EL (cell line): ENCODE measurements around the gene NAIF1.
"Not testable (repeated sequence)": the region's sequence is repeated elsewhere in the genome, so short reads cannot be mapped to it uniquely, and the experiment has no call there.

Source experiments
- DNase-seq: peaks from one replicate; pipeline ENCODE4 v3.0.0-alpha.2; 2016

NAIF1 gene

GRCh38 chr9:128056887-128057723, 10.0 kb downstream of the NAIF1 start:
- no peak for DNase-seq

GRCh38 chr9:128056086-128056485, 11.0 kb downstream of the NAIF1 start:
- no peak for DNase-seq

DNA sequence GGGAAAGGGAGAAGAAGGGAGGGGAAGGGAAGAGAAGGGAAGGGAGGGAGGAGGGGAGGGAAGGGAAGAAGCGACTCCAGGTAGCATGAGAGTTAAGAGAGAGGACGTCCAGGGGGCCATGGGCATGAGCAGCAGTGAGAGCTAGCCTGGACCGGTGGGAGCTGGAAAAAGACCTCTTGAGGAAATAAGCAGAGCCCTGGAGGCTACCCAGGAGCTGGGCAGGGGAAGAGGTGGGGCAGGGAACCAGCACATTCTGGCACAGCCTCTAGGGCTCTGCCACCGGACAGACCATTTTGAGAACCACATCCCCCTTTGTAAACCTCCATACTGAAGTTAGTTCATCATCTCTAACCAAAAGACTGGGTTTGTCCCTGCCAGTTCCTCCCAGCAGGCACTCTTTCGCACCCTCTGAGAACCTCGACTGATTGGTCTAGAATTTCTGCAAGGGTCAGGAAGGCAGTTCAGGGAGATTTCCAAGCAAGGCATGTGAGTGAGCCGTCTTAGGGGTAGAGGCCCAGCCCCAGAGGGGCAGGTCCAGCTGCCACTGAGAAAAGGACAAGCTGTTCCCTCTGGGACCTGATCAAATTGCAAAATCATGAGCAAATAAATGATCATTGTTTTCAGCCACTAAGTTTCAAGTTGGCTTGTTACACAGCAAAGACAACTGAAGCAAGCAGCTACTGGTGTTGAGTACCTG, 11.6 kb downstream of the NAIF1 start:
- no peak for DNase-seq

GRCh38 chr9:128054087-128054486, 13.0 kb downstream of the NAIF1 start:
- DNase-seq: no peak

GRCh38 chr9:128053560-128053959, 13.6 kb downstream of the NAIF1 start:
- DNase-seq: no peak

- no peak for DNase-seq
Measured at GRCh38 chr9:128051932-128052709, 15.0 kb downstream of the NAIF1 start.

DNA sequence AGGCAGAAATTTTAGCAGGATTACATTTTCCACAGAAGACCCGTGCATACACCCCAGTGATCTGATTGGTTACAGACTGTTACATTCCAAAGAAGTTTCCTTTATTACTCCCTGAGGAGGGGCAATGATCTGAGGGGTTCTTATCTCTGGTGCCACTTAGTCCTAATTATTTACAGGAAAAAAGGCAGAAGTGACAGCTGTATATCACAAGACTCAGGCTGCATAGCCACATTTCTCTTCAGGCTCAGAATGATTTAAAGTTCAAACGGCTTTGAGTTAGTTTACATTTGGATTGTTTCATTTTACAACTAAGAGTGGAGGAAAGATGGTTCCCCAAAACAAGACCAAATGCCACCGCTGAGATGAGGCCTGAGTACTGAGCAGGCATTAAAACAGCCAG, 17.3 kb downstream of the NAIF1 start:
- no peak for DNase-seq

DNA sequence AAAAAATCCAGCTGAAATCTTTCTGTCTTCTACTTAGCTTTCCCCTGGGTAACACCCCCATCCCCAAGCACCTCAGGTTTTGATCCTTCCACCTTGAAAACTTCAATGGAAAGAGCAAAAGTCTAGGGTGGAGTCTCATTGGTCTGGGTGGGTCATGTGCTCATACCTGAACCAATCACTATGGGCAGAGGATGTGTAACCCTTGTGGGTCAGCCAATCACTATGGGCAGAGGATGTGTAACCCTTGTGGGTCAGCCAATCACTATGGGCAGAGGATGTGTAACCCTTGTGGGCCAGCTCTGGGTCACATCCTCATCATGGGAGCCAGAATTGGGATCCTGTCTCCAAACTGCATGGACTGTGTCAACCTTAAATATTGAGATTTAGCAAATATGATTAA, 18.5 kb downstream of the NAIF1 start:
- DNase-seq: no peak

DNA sequence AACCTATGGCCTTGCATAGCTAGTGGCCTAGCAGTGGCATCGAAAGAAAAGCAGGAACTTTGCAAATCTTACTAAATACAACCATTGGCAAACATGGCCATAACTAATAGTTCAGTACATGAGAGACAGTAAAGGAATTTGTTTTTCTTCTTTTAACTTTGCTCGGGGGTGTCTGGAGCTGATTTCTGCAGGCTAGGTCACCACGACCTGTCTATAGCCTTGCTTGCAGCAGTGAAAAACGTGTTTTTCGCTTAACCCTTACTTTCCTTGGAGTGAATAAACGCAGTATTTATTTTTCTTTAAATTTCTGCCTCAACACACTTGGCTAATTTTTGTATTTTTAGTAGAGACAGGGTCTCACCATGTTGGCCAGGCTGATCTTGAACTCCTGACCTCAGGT, 19.9 kb downstream of the NAIF1 start:
- DNase-seq: no peak

DNA sequence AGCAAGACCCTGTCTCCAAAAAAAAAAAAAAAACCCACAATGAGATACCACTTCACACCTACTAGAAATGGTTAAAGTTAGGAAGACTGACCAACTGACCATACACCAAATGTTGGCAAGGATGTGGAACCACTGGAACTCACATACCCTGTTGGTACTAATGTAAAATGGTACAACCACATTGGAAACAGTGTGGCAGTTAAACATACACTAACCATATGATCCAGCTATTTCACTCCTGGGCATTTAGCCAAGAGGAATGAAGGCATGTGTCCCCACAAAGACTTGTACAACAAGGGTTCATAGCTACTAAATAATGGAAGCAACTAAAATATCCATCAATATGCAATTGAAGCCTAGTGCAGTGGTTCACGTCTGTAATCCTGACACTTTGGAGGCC, 21.3 kb downstream of the NAIF1 start:
- DNase-seq: no peak

DNA sequence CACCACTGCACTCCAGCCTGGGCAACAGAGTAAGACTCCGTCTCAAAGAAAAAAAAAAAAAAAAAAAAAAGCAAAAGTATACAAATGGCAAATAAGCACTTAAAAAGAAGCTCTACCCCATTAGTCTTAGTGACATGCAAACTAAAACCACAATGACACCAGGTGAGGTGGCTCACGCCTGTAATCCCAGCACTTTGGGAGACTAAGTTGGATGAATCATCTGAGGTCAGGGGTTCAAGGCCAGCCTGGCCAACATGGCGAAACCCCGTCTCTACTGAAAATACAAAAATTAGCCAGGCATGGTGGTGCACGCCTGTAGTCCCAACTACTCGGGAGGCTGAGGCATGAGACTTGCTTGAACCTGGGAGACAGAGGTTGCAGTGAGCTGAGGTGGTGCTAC, 21.7 kb downstream of the NAIF1 start:
- DNase-seq: not testable (repeated sequence)

- DNase-seq: no peak
Measured at GRCh38 chr9:128043467-128043868, 23.7 kb downstream of the NAIF1 start.

DNA sequence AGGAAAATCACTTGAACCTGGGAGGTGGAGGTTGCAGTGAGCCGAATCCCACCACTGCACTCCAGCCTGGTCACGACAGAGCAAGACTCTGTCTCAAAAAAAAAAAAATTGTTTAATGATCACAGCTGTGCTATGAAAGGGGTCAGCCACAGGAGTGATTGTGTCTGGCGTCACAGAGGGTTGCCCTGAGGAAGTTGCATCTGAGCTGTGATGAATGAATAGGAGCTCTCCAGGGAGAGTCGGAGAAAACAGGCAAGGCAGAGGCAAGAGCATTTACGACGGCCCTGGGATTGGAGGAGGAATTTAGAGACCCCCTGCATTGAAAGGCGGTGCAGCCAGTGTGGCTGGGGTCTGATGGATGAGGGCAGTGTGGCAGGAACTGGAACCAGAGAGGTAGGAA, 25.1 kb downstream of the NAIF1 start:
- DNase-seq: no peak

GRCh38 chr9:128040783-128041182, 26.3 kb downstream of the NAIF1 start:
- DNase-seq: not testable (repeated sequence)

GRCh38 chr9:128036522-128036921, 30.6 kb downstream of the NAIF1 start:
- not testable (repeated sequence) for DNase-seq

- peak; percentile 82 for DNase-seq
Measured at GRCh38 chr9:128034821-128035652, 32.1 kb downstream of the NAIF1 start.

DNA sequence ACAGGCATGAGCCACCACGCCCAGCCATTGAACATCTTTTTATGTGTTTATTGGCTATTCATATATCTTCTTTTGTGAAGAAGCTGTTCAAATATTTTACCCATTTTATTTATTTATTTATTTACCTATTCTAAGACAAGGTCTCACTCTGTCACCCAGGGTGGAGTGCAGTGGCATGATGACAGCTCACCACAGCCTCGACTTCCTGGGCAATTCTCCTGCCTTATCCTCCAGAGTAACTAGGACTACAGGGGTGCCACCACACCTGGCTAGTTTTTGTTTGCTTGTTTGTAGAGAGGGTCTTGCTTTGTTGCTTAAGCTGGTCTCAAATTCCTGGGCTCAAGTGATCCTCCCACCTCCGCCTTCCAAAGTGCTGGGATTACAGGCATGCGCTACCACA, 33.5 kb downstream of the NAIF1 start:
- no peak for DNase-seq

DNA sequence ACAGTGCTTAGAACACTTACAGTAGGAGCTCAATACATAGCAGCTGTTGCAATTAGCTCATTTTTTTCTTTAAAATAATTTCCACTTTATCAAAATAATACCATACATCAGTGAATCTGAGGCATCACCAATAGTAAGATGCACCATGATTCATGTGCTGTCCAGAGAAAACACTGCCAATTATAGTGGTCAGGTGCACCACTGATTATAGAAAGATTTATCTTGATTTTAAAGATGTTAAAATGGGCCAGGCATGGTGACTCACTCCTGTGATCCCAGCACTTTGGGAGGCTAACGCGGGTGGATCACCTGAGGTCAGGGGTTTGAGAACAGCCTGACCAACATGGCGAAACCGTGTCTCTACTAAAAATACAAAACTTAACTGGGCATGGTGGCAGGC, 39.4 kb downstream of the NAIF1 start:
- no peak for DNase-seq

- DNase-seq: no peak
Measured at GRCh38 chr9:128026773-128027541, 40.2 kb downstream of the NAIF1 start.

DNA sequence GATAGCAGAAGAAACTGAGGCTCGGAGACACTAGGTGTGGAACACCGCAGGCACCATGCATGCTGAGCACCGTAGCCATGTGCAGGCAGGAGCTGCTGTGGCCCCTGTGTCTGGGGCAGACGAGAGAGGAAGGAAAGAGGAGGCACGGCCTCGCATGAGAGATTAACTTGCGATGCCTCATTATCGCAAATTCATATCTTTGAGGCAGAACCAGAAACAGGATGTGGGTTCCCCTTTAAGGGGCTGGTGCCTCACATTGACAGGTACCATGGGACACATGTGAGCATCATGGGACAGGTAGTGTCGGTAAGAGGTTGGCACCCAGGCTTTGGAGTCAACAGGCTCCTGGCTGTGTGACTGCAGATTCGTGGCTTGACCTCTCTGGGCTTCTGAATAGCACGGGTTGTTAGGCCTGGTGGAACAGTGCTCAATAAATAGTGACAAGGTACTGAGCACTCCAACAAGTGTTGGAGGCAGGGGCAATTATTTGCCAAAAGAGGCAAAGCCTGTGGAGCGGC, 40.8 kb downstream of the NAIF1 start:
- no peak for DNase-seq

DNA sequence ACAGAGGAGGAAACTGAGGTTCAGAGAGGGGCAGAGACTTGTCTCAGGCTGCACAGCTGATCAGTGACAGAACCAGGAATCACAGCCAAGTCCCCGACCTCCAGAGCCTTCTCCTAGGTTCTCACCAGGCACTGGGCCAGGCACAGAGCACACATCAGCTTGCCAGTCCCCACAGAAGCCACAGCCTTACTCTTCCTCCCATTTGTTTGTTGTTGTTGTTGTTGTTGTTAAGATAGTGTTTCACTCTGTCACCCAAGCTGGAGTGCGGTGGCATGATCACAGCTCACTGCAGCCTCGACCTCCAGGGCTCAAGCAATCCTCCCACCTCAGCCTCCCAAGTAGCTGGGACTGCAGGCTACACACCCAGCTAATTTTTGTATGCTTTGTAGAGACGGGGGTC, 41.4 kb downstream of the NAIF1 start:
- DNase-seq: no peak
